HL-60/S4 (cell line): ENCODE results near the gene TGM3.

Source experiments
- in situ Hi-C: fragments of 300-500 bp; cut with MboI; formaldehyde crosslinking; loops from 2 replicates; pipeline ENCODE4 v1.14.3; 2022; ENCODE audit warnings: low sequenced_read_pairs

TGM3 gene

GRCh38 chr20:2305029-2305428 lies 9.2 kb downstream of the TGM3 start:
- in situ Hi-C loops = no loop called here

DNA sequence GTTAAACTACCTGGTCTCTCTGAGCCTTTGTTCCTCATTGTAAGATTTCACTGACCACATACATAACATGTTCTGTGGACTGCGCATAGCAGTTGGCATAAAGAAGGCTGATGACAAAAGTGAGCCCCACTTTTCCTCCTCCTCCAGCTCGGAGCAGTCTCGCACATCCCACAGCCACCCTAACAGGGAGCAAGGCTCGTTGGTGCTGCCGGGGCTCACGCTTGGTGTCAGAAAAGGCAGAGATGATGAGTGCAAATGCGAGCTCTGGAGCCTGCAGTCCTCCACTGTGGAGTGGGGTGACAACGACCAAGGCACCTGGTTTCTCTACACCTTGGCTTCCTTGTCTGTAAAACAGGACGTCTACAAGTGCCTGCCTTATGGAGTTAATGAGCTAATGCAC lies 9.7 kb downstream of the TGM3 start:
- in situ Hi-C loops = no loop called here

DNA sequence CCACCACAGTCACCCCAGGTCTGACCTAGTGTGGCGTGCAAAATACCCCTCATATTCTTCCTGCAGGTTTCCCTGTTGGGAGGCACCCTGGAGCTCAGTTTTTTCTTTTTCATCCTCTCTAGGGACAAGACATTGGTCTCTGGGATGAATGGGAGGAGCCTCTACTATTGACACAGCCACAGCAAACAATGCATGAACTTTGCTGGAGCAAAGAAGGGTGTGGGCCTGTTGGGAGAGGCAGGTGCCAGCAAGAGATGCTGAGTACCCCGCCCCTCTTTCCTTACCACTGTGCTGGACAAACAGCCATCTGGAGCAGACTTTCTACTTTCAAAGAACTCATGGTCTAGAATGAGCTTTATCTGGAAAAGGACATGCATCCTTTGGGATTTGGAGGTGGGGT lies 10.1 kb downstream of the TGM3 start:
- in situ Hi-C loops = no loop called here

DNA sequence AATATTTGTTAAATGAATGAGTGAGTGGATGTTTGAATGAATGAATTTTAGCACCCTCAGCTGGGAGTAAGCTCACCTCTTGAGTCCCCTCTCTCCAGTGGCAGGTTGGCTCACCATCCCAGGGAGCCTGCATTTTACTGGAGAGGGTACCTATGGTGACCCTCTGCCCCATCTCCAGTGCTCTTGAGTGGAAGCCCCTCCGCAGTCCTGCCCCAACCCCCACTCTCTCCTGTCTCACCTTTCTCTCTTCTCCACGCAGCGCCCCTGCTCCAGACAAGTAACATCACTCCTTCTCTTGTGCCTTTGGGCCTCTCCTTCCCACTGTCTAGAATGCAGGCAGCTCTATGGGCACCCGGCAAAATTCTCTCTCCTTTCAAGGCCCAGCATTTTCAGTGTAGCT lies 11.3 kb downstream of the TGM3 start:
- in situ Hi-C loops = no loop called here

- in situ Hi-C loops = no loop called here
Observed at GRCh38 chr20:2311329-2311728, 15.5 kb downstream of the TGM3 start.

GRCh38 chr20:2312876-2313275 lies 17.1 kb downstream of the TGM3 start:
- in situ Hi-C loops = no loop called here

GRCh38 chr20:2313316-2313715 lies 17.5 kb downstream of the TGM3 start:
- in situ Hi-C loops = no loop called here

GRCh38 chr20:2314759-2315439 lies 19.1 kb downstream of the TGM3 start:
- in situ Hi-C loops = no loop called here

DNA sequence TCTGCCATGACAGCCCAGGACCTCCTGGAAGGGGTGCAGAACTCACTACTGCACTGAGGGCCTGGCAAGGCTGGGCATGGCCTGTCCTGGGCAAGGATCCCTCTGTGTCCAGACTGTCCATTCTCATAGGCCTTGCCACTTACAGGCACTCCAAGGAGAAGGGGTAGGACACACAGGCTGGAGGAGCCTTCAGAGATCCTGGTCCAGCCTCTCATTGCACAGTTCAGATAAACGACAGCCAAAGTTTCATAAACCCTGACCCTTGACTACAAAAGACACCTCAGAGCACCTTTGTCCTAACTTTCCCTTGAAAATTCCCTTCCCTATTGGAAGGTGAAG lies 19.6 kb downstream of the TGM3 start:
- in situ Hi-C loops = no loop called here

DNA sequence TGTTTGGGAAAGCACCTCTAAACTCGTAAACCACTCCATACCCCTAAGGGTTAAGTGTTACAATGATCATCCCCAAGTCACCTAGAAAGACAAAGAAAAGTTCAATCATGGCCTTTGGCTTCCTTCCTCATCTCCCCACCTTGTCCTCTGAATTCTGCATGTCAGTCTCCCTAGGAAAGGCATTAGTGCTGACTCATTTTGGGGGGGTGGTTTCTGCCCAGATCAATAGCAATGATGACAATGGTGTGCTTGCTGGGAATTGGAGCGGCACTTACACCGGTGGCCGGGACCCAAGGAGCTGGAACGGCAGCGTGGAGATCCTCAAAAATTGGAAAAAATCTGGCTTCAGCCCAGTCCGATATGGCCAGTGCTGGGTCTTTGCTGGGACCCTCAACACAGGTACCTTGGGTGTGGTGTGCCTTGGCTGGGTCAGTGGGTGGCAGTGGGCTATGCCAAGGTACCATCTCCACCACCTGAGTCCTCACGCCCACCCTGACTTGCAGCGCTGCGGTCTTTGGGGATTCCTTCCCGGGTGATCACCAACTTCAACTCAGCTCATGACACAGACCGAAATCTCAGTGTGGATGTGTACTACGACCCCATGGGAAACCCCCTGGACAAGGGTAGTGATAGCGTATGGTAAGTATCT lies 21.2 kb downstream of the TGM3 start:
- in situ Hi-C loops = no loop called here

- in situ Hi-C loops = no loop called here
Observed at GRCh38 chr20:2320813-2321658, 25.2 kb downstream of the TGM3 start.

GRCh38 chr20:2323051-2323450 lies 27.2 kb downstream of the TGM3 start:
- in situ Hi-C loops = no loop called here

- in situ Hi-C loops = no loop called here
Observed at GRCh38 chr20:2326046-2326445, 30.2 kb downstream of the TGM3 start.

DNA sequence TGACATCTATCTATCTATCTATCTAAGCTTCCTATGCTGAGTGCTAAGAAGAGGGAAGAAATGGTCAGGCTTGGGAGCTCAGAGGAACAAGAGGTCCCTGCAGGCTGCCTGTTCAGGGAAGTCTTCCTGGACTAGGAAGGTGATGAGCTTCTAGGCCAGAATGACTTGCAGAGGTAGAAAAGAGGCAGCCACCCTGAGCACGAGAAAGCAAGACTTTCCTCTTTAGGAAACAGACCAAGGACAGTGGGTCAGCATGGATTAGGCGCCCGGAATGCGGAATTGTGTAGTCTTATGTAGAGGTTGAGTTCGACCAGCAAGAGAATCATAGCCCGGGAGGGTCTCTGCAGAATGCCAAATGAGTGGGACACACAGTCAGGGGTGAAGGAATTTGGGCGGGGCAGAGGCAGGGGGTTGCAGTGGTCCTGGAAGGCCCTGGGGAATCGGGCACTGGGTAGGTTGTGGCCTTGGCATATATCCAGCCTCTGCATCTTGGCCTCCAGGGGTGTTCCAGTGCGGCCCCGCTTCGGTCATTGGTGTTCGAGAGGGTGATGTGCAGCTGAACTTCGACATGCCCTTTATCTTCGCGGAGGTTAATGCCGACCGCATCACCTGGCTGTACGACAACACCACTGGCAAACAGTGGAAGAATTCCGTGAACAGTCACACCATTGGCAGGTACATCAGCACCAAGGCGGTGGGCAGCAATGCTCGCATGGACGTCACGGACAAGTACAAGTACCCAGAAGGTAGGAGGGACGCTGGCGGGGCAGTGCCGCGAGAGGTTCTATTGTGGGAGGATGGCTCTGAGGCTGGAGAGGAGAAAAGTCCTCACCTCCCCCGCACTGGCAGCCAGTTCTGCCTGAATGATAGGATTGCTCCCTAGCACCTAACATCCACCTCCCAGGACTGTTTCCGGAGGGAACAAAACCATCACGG lies 32.1 kb downstream of the TGM3 start:
- in situ Hi-C loops = no loop called here

DNA sequence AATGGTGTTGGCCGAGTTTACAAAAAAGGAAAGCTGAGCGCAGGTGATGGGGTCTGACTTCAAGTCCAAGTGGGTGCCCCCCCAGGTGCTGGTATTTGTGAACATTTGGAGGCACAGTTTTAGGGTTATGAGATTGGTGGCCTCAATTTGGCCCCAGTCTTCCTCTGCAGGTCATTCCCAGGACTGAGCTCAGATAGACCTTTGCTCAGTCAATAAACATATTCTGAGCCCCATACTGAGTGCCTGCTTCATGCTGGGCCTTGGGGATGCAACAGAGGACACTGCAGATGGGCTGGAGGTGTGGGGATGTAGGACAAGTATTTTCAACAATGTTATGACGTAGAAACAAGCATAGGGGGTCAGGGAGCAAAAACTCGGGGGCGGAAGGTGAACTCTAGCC lies 33.5 kb downstream of the TGM3 start:
- in situ Hi-C loops = no loop called here

DNA sequence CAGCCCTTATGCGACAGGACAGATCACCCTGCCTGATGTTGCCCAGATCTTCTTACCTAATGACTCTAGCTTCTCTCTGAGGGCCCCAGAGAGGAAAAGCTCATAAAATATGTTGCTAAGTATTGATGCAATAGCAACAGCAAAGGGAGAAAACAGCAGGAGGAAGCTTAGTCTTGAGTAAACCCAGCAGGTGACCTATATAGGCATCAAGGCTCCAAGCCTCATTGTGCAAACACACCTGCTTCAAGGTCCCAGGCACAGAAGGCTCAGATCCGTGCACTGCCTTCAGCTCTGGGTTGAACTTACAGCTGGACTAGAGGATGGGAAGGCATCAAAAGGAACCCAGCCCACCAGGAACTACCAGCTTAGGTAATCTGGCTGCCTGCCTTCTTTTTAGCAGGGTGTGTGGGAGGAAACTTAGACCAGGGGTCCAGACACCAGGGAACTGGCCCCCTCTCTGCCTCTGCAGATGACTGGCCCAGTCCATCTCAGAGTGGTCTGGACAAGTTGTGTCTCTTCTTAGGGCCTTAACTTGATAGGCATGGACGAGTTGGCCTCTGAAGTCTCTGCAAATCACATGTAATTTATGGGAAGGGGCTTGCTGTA lies 34.4 kb downstream of the TGM3 start:
- in situ Hi-C loops = loop anchor here (10.0 kb wide), 1 partner anchor 115 kb away; no protein-coding TSS in a partner anchor

GRCh38 chr20:2331106-2331505 lies 35.3 kb downstream of the TGM3 start:
- in situ Hi-C loops = loop anchor here (10.0 kb wide), 1 partner anchor 116 kb away; no protein-coding TSS in a partner anchor

DNA sequence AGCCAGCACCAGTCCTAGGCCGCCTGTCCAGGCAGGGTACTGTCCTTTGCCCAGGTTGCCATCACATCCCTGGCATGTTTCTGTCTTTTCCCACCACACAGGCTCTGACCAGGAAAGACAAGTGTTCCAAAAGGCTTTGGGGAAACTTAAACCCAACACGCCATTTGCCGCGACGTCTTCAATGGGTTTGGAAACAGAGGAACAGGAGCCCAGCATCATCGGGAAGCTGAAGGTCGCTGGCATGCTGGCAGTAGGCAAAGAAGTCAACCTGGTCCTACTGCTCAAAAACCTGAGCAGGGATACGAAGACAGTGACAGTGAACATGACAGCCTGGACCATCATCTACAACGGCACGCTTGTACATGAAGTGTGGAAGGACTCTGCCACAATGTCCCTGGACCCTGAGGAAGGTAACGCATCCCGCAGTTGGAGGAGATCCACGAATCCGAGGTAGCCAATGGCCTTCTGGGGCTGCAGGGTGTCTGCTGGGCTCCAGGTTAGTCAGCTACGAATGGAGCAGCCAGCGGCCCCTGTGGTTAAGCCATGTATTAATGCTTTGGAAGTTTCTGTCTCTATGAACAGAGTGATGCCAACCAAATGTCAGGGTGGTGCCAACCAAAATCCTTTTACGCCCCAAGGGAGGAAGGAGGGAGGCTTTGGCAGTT lies 36.2 kb downstream of the TGM3 start:
- in situ Hi-C loops = loop anchor here (10.0 kb wide), 1 partner anchor 117 kb away; no protein-coding TSS in a partner anchor

DNA sequence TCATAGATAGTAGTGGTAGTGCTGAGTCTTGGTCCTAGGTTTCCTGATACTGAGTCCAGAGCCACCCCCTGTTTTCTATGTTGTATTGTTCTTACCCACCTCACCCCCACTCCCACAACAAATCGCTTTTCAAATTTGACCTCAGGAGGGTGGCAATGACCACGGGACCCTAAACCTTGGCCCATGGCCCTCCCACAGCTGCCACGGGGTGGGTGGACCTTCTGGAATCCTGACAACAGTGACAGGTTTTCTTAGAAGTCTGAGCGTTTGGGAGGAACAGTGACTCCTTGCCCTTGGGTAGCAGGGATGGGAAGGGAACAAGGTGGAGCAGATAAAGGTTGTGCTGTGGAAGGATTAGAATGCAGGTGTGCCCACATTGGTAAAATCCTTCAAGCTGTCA lies 36.9 kb downstream of the TGM3 start:
- in situ Hi-C loops = loop anchor here (10.0 kb wide), 1 partner anchor 118 kb away; no protein-coding TSS in a partner anchor

GRCh38 chr20:2333821-2334220 lies 38.0 kb downstream of the TGM3 start:
- in situ Hi-C loops = loop anchor here (10.0 kb wide), 1 partner anchor 119 kb away; no protein-coding TSS in a partner anchor
